A204.1 (cell line): ENCODE data around the gene AKAP5.
"Not testable (repeated sequence)": the region's sequence is repeated elsewhere in the genome, so short reads cannot be mapped to it uniquely, and the experiment has no call there.

Experiments
- FAIRE-seq: peaks from 2 replicates; lab custom pipeline; 2012; peaks lifted over from hg19 to GRCh38; lab: Jason Lieb, UNC

The AKAP5 gene

GRCh38 chr14:64502887-64503433 lies 37.7 kb downstream of the AKAP5 start:
- FAIRE-seq: no peak

- no peak for FAIRE-seq
Measured at GRCh38 chr14:64503434-64504309, 38.4 kb downstream of the AKAP5 start, which contains the start of gene ZBTB25. Gene ZBTB25 (minus strand): TSS chr14:64503838. CDS start chr14:64490533, 13,305 bp downstream.

GRCh38 chr14:64504310-64504896 lies 39.1 kb downstream of the AKAP5 start, which contains the start of gene ZBTB1:
Gene ZBTB1 (plus strand): TSS chr14:64504770. CDS start chr14:64521505, 16,735 bp downstream.
- FAIRE-seq: no peak

- FAIRE-seq: no peak
Measured at GRCh38 chr14:64504897-64505794, 39.8 kb downstream of the AKAP5 start.

- FAIRE-seq: no peak
Measured at GRCh38 chr14:64506721-64507120, 41.4 kb downstream of the AKAP5 start.

GRCh38 chr14:64507376-64508156 lies 42.3 kb downstream of the AKAP5 start:
- no peak for FAIRE-seq

GRCh38 chr14:64508215-64508776 lies 43.0 kb downstream of the AKAP5 start:
- FAIRE-seq: no peak

GRCh38 chr14:64509036-64509435 lies 43.7 kb downstream of the AKAP5 start:
- FAIRE-seq: no peak

- peak; percentile 78 for FAIRE-seq
Measured at GRCh38 chr14:64510825-64511671, 45.7 kb downstream of the AKAP5 start.

GRCh38 chr14:64513271-64513670 lies 48.0 kb downstream of the AKAP5 start:
- FAIRE-seq: no peak

- no peak for FAIRE-seq
Measured at GRCh38 chr14:64515053-64515452, 49.8 kb downstream of the AKAP5 start.

- FAIRE-seq: no peak
Measured at GRCh38 chr14:64516969-64517368, 51.7 kb downstream of the AKAP5 start.

GRCh38 chr14:64517667-64518066 lies 52.4 kb downstream of the AKAP5 start:
- FAIRE-seq: not testable (repeated sequence)

GRCh38 chr14:64518229-64518628 lies 52.9 kb downstream of the AKAP5 start:
- FAIRE-seq: no peak

GRCh38 chr14:64520699-64521098 lies 55.4 kb downstream of the AKAP5 start:
- FAIRE-seq: peak; percentile 3

GRCh38 chr14:64522591-64523355 lies 57.5 kb downstream of the AKAP5 start:
- FAIRE-seq: no peak
